Activated CD4-positive, alpha-beta T cell treated with anti-CD3 and anti-CD28 coated beads, Interleukin-2, amount 50 U/mL, for 48 hours (primary cell): ENCODE measurements around the gene SPDYE2B.
A peak's percentile ranks its signal among the peaks of the same experiment; 100 is the strongest.
"Not testable (repeated sequence)": the region's sequence is repeated elsewhere in the genome, so short reads cannot be mapped to it uniquely, and the experiment has no call there.

ENCODE experiments used
- DNase-seq, 2 experiments: peaks; one replicate each; pipeline ENCODE4 v3.0.0-alpha.2; 2020

Gene SPDYE2B

GRCh38 chr7:102643404-102643803, 6.7 kb upstream of the SPDYE2B start:
- not testable (repeated sequence) for DNase-seq

GRCh38 chr7:102647813-102648212, 2.3 kb upstream of the SPDYE2B start:
- not testable (repeated sequence) for DNase-seq

GRCh38 chr7:102664765-102665164, 14.6 kb downstream of the SPDYE2B start:
- not testable (repeated sequence) for DNase-seq

GRCh38 chr7:102666850-102667249, 16.7 kb downstream of the SPDYE2B start:
- not testable (repeated sequence) for DNase-seq

- DNase-seq: not testable (repeated sequence)
Measured at GRCh38 chr7:102667523-102667922, 17.4 kb downstream of the SPDYE2B start.

- peak in 1 of 2 experiments; percentile 1 for DNase-seq
Measured at GRCh38 chr7:102671166-102671955, 21.2 kb downstream of the SPDYE2B start, which contains the start of gene POLR2J2. TSS of gene POLR2J2 (minus strand) at chr7:102671663. CDS start at chr7:102671601, 62 bp downstream.

GRCh38 chr7:102671956-102672307, 21.8 kb downstream of the SPDYE2B start:
- DNase-seq: not testable (repeated sequence)

- DNase-seq: not testable (repeated sequence)
Measured at GRCh38 chr7:102673447-102674067, 23.4 kb downstream of the SPDYE2B start.

GRCh38 chr7:102675545-102675944, 25.4 kb downstream of the SPDYE2B start:
- peak; percentile 33 to 35 for DNase-seq

- not testable (repeated sequence) for DNase-seq
Measured at GRCh38 chr7:102680780-102681179, 30.7 kb downstream of the SPDYE2B start.

GRCh38 chr7:102682560-102682959, 32.4 kb downstream of the SPDYE2B start:
- not testable (repeated sequence) for DNase-seq

GRCh38 chr7:102688299-102689036, 38.3 kb downstream of the SPDYE2B start:
- DNase-seq: not testable (repeated sequence)

GRCh38 chr7:102689436-102690282, 39.5 kb downstream of the SPDYE2B start:
- DNase-seq: not testable (repeated sequence)

- DNase-seq: not testable (repeated sequence)
Measured at GRCh38 chr7:102690602-102691001, 40.5 kb downstream of the SPDYE2B start.

GRCh38 chr7:102694008-102694407, 43.9 kb downstream of the SPDYE2B start:
- not testable (repeated sequence) for DNase-seq

- not testable (repeated sequence) for DNase-seq
Measured at GRCh38 chr7:102695033-102695552, 45.0 kb downstream of the SPDYE2B start.

- DNase-seq: not testable (repeated sequence)
Measured at GRCh38 chr7:102696009-102696408, 45.9 kb downstream of the SPDYE2B start.

- DNase-seq: not testable (repeated sequence)
Measured at GRCh38 chr7:102697642-102698512, 47.8 kb downstream of the SPDYE2B start.

- not testable (repeated sequence) for DNase-seq
Measured at GRCh38 chr7:102698962-102699750, 49.0 kb downstream of the SPDYE2B start.
